HepG2 (cell line): ENCODE measurements around the gene TBC1D2B. TPM values are rescaled to one million over a fixed set of nuclear protein-coding genes. Genes with fewer than 3 reads are reported as not detected.

Source experiments
- ATAC-seq: fragments of 200-7000 bp; cut with Tn5 transposase; 3 replicates; pipeline ENCODE4 v1.9.1; 2020; ENCODE audit warnings: mild to moderate bottlenecking, moderate library complexity
- BruUV-seq: library from RNA; stranded (reverse); fragments of 400-500 nt; replicated peaks from 2 replicates; lab custom pipeline; 2021; lab: Mats Ljungman, UMichigan
- CTCF ChIA-PET: fragments of 300-600 bp; formaldehyde crosslinking; extraction: SDS; loops from one replicate; lab custom pipeline; 2021; ENCODE audit warnings: low total read pairs, inconsistent platforms, low intra/inter-chr PET ratio; lab: Yijun Ruan, JAX
- POLR2A ChIA-PET: fragments of 350-600 bp; sonication (Branson Sonifier 250); formaldehyde crosslinking; loops from one replicate; lab custom pipeline; 2020; ENCODE audit warnings: antibody characterized with exemption, inconsistent platforms; lab: Yijun Ruan, JAX
- DNase-seq: peaks from one replicate; pipeline ENCODE4 v3.0.0-alpha.2; 2015; ENCODE audit warnings: low spot score
- FAIRE-seq: peaks from 3 replicates; lab custom pipeline; 2011; peaks lifted over from hg19 to GRCh38; lab: Jason Lieb, UNC
- H2AFZ ChIP-seq: one replicate; pipeline ENCODE4 v1.6.1; 2011; ENCODE audit warnings: low read length, inconsistent platforms
- H3K27ac ChIP-seq: fragments of 300-600 bp; 3 replicates; pipeline ENCODE4 v1.8.0; 2011; ENCODE audit warnings: mixed run types, mild to moderate bottlenecking, mixed read lengths, low read length, inconsistent platforms; ENCODE audit not compliant: insufficient read depth; ENCODE audit errors: extremely low read length
- H3K27me3 ChIP-seq, 2 experiments: fragments of 200-600 bp in 1 of 2; 2 replicates in 1 of 2; 3 replicates in 1 of 2; pipeline versions ENCODE4 v1.6.0 to v1.8.0; 2011; ENCODE audit warnings: low read length in 2 of 2, mild to moderate bottlenecking in 2 of 2, moderate library complexity in 2 of 2, inconsistent platforms in 1 of 2; ENCODE audit not compliant: insufficient read depth in 2 of 2, control insufficient read depth in 1 of 2
- H3K36me3 ChIP-seq, 2 experiments: fragments of 200-600 bp in 1 of 2; replicated peaks in 1 of 2; 2 replicates in 1 of 2; 3 replicates in 1 of 2; pipeline versions ENCODE4 v1.5.1 to v1.8.0; 2011; ENCODE audit warnings: low read length in 2 of 2, inconsistent platforms in 1 of 2; ENCODE audit not compliant: insufficient read depth in 2 of 2, control insufficient read depth in 1 of 2
- H3K4me1 ChIP-seq: 2 replicates; pipeline ENCODE4 v1.5.1; 2012; ENCODE audit warnings: low read length, inconsistent platforms; ENCODE audit not compliant: insufficient read depth
- H3K4me2 ChIP-seq: 2 replicates; pipeline ENCODE4 v1.6.0; 2011; ENCODE audit warnings: low read depth, low read length, inconsistent platforms
- H3K4me3 ChIP-seq, 3 experiments: fragments of 200-600 bp in 1 of 3; sonication (generic), shearing (Covaris generic) in 1 of 3; replicated peaks in 1 of 3; 2 replicates each; pipeline ENCODE4 v1.5.1; 2011 to 2016; ENCODE audit warnings: low read length in 3 of 3, inconsistent platforms in 2 of 3, low read depth in 2 of 3, mild to moderate bottlenecking in 2 of 3, control low read depth in 1 of 3, mixed read lengths in 1 of 3; ENCODE audit not compliant: insufficient read depth in 1 of 3
- H3K79me2 ChIP-seq: one replicate; pipeline ENCODE4 v1.6.1; 2011; ENCODE audit warnings: low read length, inconsistent platforms; ENCODE audit not compliant: insufficient read depth
- H3K9ac ChIP-seq: 2 replicates; pipeline ENCODE4 v1.6.0; 2011; ENCODE audit warnings: mild to moderate bottlenecking, low read depth, low read length, inconsistent platforms; ENCODE audit not compliant: insufficient read depth
- H3K9me3 ChIP-seq: 2 replicates; pipeline ENCODE4 v1.5.1; 2012; ENCODE audit warnings: mild to moderate bottlenecking, low read length
- H4K20me1 ChIP-seq: 2 replicates; pipeline ENCODE4 v1.6.0; 2011; ENCODE audit warnings: inconsistent platforms, mild to moderate bottlenecking, low read length, moderate library complexity; ENCODE audit not compliant: insufficient read depth
- ATF5 ChIP-seq: sonication (generic); formaldehyde crosslinking; IDR thresholded peaks from 2 replicates; pipeline ENCODE4 v1.4.0; 2020; ENCODE audit warnings: mild to moderate bottlenecking, low read depth, missing genetic modification reagents
- IRX3 ChIP-seq: sonication (generic); formaldehyde crosslinking; IDR thresholded peaks from 2 replicates; pipeline ENCODE4 v1.8.1; 2023; ENCODE audit warnings: mild to moderate bottlenecking, low read depth, missing genetic modification reagents, borderline replicate concordance
- KLF16 ChIP-seq, 2 experiments: sonication (generic) in 1 of 2; formaldehyde crosslinking in 1 of 2; IDR thresholded peaks; 2 replicates each; pipeline versions ENCODE4 v1.6.1 to v1.8.0; 2016 to 2023; ENCODE audit warnings: missing genetic modification reagents in 2 of 2, missing compliant biosample characterization in 1 of 2
- LRRFIP1 ChIP-seq: sonication (generic); formaldehyde crosslinking; conservative IDR thresholded peaks from 2 replicates; pipeline ENCODE4 v1.4.0; 2020; ENCODE audit warnings: missing genetic modification reagents
- MBNL3 ChIP-seq: fragments of 250-450 bp; sonication (Bioruptor Pico); conservative IDR thresholded peaks from 2 replicates; pipeline ENCODE4 v1.8.0; 2022; ENCODE audit warnings: mild to moderate bottlenecking, inconsistent platforms
- TMF1 ChIP-seq: sonication (generic); formaldehyde crosslinking; IDR thresholded peaks from 2 replicates; pipeline ENCODE4 v1.8.1; 2022; ENCODE audit warnings: low read depth, missing genetic modification reagents
- YEATS2 ChIP-seq: sonication (generic); formaldehyde crosslinking; IDR thresholded peaks from 2 replicates; pipeline ENCODE4 v1.4.0; 2020; ENCODE audit warnings: missing genetic modification reagents, borderline replicate concordance
- ZHX1 ChIP-seq: sonication (generic); formaldehyde crosslinking; IDR thresholded peaks from 2 replicates; pipeline ENCODE4 v1.8.1; 2022; ENCODE audit warnings: low read depth, mild to moderate bottlenecking, missing genetic modification reagents
- ZNF12 ChIP-seq: sonication (generic); formaldehyde crosslinking; IDR thresholded peaks from 2 replicates; pipeline ENCODE4 v1.5.0; 2020; ENCODE audit warnings: missing genetic modification reagents
- ZNF362 ChIP-seq: sonication (generic); formaldehyde crosslinking; IDR thresholded peaks from 2 replicates; pipeline ENCODE4 v1.4.0; 2020; ENCODE audit warnings: missing genetic modification reagents, mild to moderate bottlenecking, borderline replicate concordance
- ZNF687 ChIP-seq: sonication (generic); formaldehyde crosslinking; IDR thresholded peaks from 2 replicates; pipeline ENCODE4 v1.5.1; 2020; ENCODE audit warnings: mild to moderate bottlenecking, missing genetic modification reagents, moderate library complexity
- ZNF768 ChIP-seq: sonication (generic); formaldehyde crosslinking; IDR thresholded peaks from 2 replicates; pipeline ENCODE4 v1.4.0; 2020; ENCODE audit warnings: missing genetic modification reagents
- ZZZ3 ChIP-seq: sonication (generic); formaldehyde crosslinking; IDR thresholded peaks from 2 replicates; pipeline ENCODE4 v1.4.0; 2020; ENCODE audit warnings: missing genetic modification reagents, mild to moderate bottlenecking, borderline replicate concordance
- in situ Hi-C: cut with HindIII; loops from 2 replicates; pipeline ENCODE4 v1.10.0; 2017; ENCODE audit warnings: low pct_unique_long_range_greater_than_20kb; ENCODE audit not compliant: extremely low pct_ligation_motif_present
- intact Hi-C: fragments of 100-400 bp; cut with micrococcal nuclease; formaldehyde crosslinking; loops from one replicate; pipeline ENCODE4 v1.10.0; 2022; ENCODE audit not compliant: unreplicated experiment
- polyA plus RNA-seq, 8 experiments: library from polyadenylated mRNA; depleted of rRNA in 3 of 8; stranded (reverse) in 7 of 8; unstranded in 1 of 8; fragments of >200 nt; fragmentation: Illumina TruSeq in 4 of 8; extraction: Trizol in 4 of 8; gene quantifications; 2 replicates each; pipeline versions ENCODE4 v1.2.1 to v1.2.3, GENCODE V29; 2011 to 2016; ENCODE audit warnings: low read depth in 4 of 8, missing spikeins in 1 of 8, mixed read lengths in 1 of 8; ENCODE audit not compliant: insufficient read depth in 1 of 8
- total RNA-seq, 5 experiments: library from RNA; depleted of rRNA; stranded (reverse); fragments of >200 nt; fragmentation: Illumina TruSeq; extraction: Trizol; gene quantifications; 2 replicates each; pipeline ENCODE4 v1.2.3, GENCODE V29; 2016; ENCODE audit warnings: low read depth in 1 of 5

Gene TBC1D2B
- total and polyA plus RNA-seq, 2 of the 13 experiments (the other 11 are each of a cell fraction or from before 2014, with no cell fraction given) = 10.1 to 14.4 TPM

GRCh38 chr15:78052001-78052401 lies 25.5 kb downstream of the TBC1D2B start:
- peaks cover 48% of the 10 kb centered on the region for H3K4me1 ChIP-seq
- ChIA-PET POLR2A (interaction anchor here (1.0 kb wide), 1 partner anchor 13 kb away, joined by 3 read pairs; no protein-coding TSS in a partner anchor), CTCF (no interaction called here)
- in situ Hi-C loops (no loop called here), intact Hi-C loops (no loop called here)
- no peaks in the 10 kb centered on the region for H3K9me3 ChIP-seq
- peaks cover 7% of the 10 kb centered on the region for H3K79me2 ChIP-seq
- no peak overlapping the region for H3K9ac ChIP-seq
- H3K27ac ChIP-seq = no peak overlapping the region
- DNase-seq (no peak), ATAC-seq (no peak), FAIRE-seq (no peak)
- H3K4me3 ChIP-seq = no peak overlapping the region
- peaks cover 4% of the 10 kb centered on the region; the same call in 1 of the 2 replicates for H4K20me1 ChIP-seq
- no peak overlapping the region for H3K4me2 ChIP-seq
- H3K27me3 ChIP-seq = no peaks in the 10 kb centered on the region
- H3K36me3 ChIP-seq = peaks cover 2 to 10% of the 10 kb centered on the region in 2 experiments; a peak in 3 of 5 replicates
- H2AFZ ChIP-seq = no peak overlapping the region
- no TSS peak for BruUV-seq
- TF ChIP-seq TMF1 (CRISPR knock-in tag) = no peak
- TF ChIP-seq ZNF362 (CRISPR knock-in tag) = no peak
- no peak for TF ChIP-seq IRX3 (CRISPR knock-in tag)
- TF ChIP-seq ZZZ3 (CRISPR knock-in tag) = no peak
- TF ChIP-seq MBNL3 (CRISPR knock-in tag) = no peak
- no peak for TF ChIP-seq YEATS2
- peak; percentile 83 for TF ChIP-seq ZNF768 (CRISPR knock-in tag)
- no peak for TF ChIP-seq KLF16 (CRISPR knock-in tag; IDR thresholded peaks at IDR 0.05)
- TF ChIP-seq LRRFIP1 = no peak
- no peak for TF ChIP-seq ZNF12 (CRISPR knock-in tag)
- TF ChIP-seq ZHX1 (CRISPR knock-in tag) = no peak
- 0 out of 2 replicates have a peak, but pooled peaks have one; percentile 12 for TF ChIP-seq ZNF687 (CRISPR knock-in tag)
- TF ChIP-seq ATF5 (CRISPR knock-in tag) = no peak
